HG02588 (cell line): ENCODE measurements around the gene CCNY.
A peak's percentile ranks its signal among the peaks of the same experiment; 100 is the strongest.

Source experiments
- ATAC-seq: cut with Tn5 transposase; IDR thresholded peaks from one replicate; pipeline ENCODE4 v1.9.1; 2021; ENCODE audit warnings: mild to moderate bottlenecking, moderate library complexity; ENCODE audit not compliant: unreplicated experiment

Gene CCNY

GRCh38 chr10:35331894-35332640, 4.2 kb upstream of the CCNY start:
- no peak for ATAC-seq

- no peak for ATAC-seq
These were observed 2.0 kb upstream of the CCNY start for GRCh38 chr10:35334297-35334696.

GRCh38 chr10:35335133-35336083, 901 bp upstream of the CCNY start:
- ATAC-seq: peak; percentile 1

DNA sequence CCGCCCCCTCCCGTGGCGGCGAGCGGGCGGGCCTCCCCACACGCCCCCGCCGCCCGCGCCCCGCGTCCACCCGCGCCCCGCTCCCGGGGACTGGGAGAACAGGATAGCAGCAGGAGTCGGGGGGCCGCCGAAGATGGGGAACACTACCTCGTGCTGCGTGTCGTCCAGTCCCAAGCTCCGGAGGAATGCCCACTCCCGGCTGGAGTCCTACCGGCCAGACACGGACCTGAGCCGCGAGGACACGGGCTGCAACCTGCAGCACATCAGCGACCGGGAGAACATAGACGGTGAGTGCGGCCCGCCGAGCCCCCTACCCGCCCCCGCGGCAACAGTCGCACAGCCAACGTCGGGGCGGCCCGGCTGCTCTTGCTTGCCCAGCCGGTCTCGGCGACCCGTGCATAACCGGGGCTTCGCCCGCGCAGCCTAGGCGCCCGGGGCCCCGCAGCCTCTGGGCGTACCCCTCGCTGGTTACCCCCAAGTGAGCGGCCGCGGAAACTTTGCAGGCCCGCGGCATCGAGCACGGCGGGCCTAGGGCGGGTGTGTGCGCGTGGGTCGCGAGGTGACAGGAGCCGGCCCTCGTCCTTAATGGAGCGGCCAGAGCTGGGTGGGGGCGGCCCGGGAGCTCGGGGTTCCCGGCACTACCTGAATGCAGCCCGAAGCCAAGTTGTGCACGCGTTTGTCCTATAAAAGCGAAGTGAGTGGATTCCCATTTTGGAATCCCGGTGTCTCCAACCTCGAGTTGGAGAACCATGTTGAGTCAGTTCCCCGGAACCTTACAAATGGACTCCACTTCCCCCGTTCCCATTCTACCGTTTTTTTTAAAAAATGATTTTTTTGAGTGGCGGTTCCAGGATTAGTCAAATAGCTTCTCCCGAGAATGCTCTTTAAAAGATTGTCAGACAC, 863 bp downstream of the CCNY start:
- ATAC-seq: peak; percentile 8

- ATAC-seq: peak; percentile 36
These were observed 3.6 kb downstream of the CCNY start for GRCh38 chr10:35339942-35340341.

- ATAC-seq: no peak
These were observed 4.7 kb downstream of the CCNY start for GRCh38 chr10:35340975-35341374.

GRCh38 chr10:35341521-35341920, 5.2 kb downstream of the CCNY start:
- peak; percentile 64 for ATAC-seq

- ATAC-seq: no peak
These were observed 6.0 kb downstream of the CCNY start for GRCh38 chr10:35342183-35342753.

DNA sequence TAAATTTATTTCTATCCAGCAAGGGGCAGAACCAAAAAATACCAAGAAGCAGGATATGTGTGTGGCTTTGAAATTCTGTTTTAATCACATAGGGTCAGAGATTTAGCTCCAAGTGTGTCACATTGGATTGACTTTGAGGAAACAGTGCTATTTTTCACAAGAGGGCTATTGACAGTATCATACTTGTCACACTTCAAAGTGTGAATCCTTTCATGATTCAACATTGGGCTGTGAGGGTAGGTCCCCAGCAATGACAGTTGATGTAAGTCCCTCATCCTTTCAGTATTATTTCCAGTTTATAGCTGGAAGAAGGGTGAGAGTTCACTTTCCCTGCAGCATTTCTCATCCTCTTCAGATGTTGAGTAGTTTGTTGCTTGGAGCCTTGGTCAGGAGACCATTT, 7.4 kb downstream of the CCNY start:
- no peak for ATAC-seq

DNA sequence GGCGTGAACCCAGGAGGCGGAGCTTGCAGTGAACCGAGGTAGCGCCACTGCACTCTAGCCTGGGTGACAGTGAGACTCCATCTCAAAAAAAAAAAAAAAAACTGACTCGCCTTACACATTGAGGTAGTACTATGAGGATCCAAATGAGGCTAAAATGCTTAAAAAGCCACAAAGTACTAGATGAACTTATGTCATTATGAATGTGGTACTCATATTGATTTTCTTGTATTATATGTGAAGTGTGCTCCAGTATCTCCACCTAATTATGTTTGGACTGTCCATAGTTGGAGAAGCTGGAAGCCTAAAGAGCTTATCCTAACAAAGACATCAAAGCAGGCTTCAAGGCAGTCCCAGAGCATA, 9.1 kb downstream of the CCNY start:
- ATAC-seq: no peak

DNA sequence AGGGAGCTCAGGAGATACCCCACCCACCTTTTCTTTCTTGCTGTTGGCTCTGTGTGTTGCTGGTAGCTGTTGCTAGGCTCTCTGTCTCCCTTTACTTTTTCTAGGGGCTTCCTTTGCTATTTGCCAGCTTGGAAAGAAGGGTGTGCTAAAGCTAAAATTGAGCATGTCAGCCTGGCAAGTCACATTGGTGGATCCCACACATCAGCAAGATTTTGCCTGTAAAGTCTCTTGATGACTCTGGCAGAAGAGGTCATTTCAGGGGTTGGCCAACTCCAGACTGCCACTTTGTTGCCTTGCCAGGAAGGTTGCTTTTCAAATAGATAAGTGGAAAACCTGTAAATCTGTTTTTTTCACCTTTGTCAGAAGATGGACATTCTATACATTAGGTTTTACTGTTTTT, 9.9 kb downstream of the CCNY start:
- ATAC-seq: no peak

- no peak for ATAC-seq
These were observed 10.8 kb downstream of the CCNY start for GRCh38 chr10:35347121-35347562.

DNA sequence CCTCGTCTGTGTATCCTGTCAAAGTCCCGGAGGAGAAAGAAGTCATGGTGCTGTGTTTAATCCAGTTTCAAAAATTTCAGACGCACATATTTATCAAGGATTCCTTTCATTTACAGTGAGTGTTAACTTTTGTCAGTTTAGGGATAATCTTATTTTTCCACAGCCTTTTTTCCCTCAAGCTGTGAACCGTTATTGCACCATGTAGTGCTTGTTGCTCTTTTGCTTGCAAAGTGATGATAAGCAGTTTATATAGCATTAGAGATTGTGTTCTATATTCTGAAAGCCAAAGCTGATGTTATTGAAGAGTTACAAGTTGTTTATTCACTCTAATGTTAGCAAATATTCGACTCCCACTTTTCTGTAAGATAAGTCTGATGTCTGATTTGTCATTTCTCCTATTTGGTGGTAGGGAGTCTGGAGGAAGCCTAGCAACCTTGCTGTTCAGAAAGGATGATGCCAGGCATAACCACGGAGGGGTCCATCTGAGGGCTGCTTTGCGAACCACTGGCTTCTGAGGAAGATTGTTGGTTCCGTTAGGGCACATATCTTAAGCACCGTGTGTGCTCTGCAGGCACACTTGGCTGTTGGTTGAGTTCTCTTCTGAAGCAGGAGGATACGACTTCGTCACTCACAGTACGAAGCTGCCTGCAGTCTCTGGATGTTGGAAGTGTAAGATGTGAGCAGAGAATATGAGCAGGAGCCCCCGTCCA, 11.7 kb downstream of the CCNY start:
- no peak for ATAC-seq

DNA sequence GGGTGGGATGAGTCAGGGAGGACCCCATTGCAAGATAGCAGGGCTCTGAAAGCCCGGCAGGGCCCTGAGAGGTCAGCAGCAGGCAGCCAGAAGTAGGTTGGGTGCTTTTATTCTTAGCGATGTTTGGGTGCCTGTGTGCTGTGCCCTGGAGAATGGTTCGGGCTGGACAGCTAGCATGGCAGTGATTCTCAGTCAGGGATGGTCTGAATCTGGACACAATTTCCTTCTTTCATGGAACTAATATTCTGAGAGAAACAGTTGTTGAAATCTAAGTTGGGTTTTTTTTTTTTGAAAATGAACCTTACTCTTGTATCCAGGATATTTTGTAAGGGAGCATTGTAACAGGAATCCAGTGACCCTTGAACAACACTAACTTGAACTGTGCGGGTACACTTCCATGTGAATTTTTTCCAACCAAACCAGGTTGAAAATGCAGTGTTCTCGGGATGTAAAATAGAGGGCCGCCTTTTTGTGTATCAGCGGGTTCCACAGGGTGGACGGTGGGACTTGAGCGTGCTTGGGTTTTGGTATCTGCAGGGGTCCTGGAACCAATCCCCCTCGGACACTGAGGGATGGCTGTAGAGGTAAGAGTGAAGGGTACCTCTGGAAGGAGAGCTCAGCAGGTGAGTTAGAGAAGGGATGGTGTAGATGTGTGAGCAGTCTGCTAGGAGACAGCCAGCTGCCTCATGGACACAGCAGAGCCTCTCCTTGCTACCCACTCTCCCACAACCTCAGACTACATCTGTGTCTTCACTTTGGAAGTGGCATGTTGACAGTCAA, 12.5 kb downstream of the CCNY start:
- ATAC-seq: no peak

- ATAC-seq: no peak
These were observed 13.1 kb downstream of the CCNY start for GRCh38 chr10:35349389-35349915.

GRCh38 chr10:35351021-35351420, 14.7 kb downstream of the CCNY start:
- no peak for ATAC-seq

DNA sequence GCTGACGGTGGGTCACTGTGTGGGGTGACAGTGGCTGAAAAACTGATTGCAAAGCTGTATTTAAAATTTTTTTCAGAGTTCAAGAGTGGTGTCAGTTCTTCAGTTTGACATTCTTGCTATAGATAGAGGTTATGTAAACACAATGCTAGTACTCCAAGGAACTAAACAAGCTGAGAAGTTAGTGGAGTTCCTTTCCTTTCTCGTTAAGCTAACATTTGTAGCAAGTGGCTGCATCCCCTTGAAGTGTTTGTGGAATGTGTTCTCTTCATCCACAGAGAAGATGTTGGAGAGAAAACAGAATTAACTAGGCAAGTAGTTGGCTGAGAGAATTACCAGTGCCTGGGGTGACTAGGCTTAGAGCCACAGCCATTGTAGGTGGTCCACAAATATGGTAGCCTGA, 15.8 kb downstream of the CCNY start:
- ATAC-seq: no peak

DNA sequence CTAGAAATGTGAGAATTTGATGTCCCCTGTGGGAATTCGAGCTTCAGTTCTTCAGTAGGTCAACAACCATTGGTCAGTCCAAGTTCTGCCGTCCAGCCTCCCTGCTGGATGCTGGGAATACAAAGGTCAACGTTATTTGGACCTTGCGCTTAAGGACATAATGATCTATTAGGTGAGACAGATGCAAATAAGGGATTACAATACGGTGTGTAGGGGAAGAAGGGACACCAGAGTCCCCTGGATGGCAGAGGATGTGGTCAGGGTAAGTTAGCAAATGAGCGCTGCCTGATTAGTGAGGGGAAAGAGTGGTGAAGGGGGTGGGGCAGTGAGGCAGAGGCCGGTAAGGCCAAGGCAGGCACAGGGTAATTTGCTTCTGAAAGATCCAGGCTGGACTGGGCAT, 16.2 kb downstream of the CCNY start:
- ATAC-seq: peak; percentile 32

GRCh38 chr10:35353395-35353794, 17.1 kb downstream of the CCNY start:
- ATAC-seq: no peak
